GM12878 (cell line): ENCODE measurements around the gene SKAP1. TPM values are rescaled to one million over a fixed set of nuclear protein-coding genes. Genes with fewer than 3 reads are reported as not detected.
A peak's percentile ranks its signal among the peaks of the same experiment; 100 is the strongest.

Experiments
- ATAC-seq: fragments of 200-7000 bp; cut with Tn5 transposase; 3 replicates; pipeline ENCODE4 v1.9.1; 2020; ENCODE audit warnings: mild to moderate bottlenecking, moderate library complexity
- BruUV-seq: library from RNA; stranded (reverse); fragments of 400-500 nt; replicated peaks from 2 replicates; lab custom pipeline; 2021; lab: Mats Ljungman, UMichigan
- CTCF ChIA-PET: fragments of 300-600 bp; sonication (Branson Sonifier 250); formaldehyde crosslinking; extraction: SDS; loops from one replicate; lab custom pipeline; 2021; ENCODE audit warnings: inconsistent platforms; lab: Yijun Ruan, JAX
- POLR2A ChIA-PET: fragments of 350-600 bp; formaldehyde crosslinking; extraction: SDS; loops from one replicate; lab custom pipeline; 2021; ENCODE audit warnings: inconsistent platforms; lab: Charles Lee
- RAD21 ChIA-PET: fragments of 300-600 bp; sonication (Branson Sonifier 250); formaldehyde crosslinking; loops from one replicate; lab custom pipeline; 2023; ENCODE audit warnings: antibody characterized with exemption; ENCODE audit not compliant: unreplicated experiment; lab: Charles Lee
- SMC1A ChIA-PET: fragments of 300-600 bp; sonication (Branson Sonifier 250); formaldehyde crosslinking; loops from one replicate; lab custom pipeline; 2023; ENCODE audit not compliant: unreplicated experiment, uncharacterized antibody; lab: Charles Lee
- DNase-seq: peaks from one replicate; pipeline ENCODE4 v3.0.0-alpha.2; 2011; ENCODE audit warnings: low read depth, low spot score
- FAIRE-seq: peaks from 3 replicates; lab custom pipeline; 2011; peaks lifted over from hg19 to GRCh38; lab: Jason Lieb, UNC
- H2AFZ ChIP-seq: 2 replicates; pipeline ENCODE4 v1.6.0; 2011; ENCODE audit warnings: low read depth, low read length, control low read depth; ENCODE audit not compliant: control insufficient read depth
- H3K27ac ChIP-seq: 2 replicates; pipeline ENCODE4 v1.5.1; 2011; ENCODE audit warnings: control low read depth; ENCODE audit not compliant: control insufficient read depth, insufficient read depth
- H3K27me3 ChIP-seq, 2 experiments: replicated peaks in 1 of 2; 2 replicates each; pipeline versions ENCODE4 v1.6.0 to v1.6.1; 2011; ENCODE audit warnings: low read length in 1 of 2; ENCODE audit not compliant: control insufficient read depth in 2 of 2, insufficient read depth in 2 of 2
- H3K36me3 ChIP-seq, 2 experiments: 2 replicates each; pipeline ENCODE4 v1.5.1; 2011; ENCODE audit warnings: low read length in 1 of 2; ENCODE audit not compliant: control insufficient read depth in 2 of 2, insufficient read depth in 2 of 2
- H3K4me1 ChIP-seq: 2 replicates; pipeline ENCODE4 v1.6.1; 2011; ENCODE audit warnings: mild to moderate bottlenecking, low read length, moderate library complexity, mixed read lengths; ENCODE audit not compliant: control insufficient read depth, insufficient read depth
- H3K4me2 ChIP-seq: 2 replicates; pipeline ENCODE4 v1.6.0; 2011; ENCODE audit warnings: control low read depth; ENCODE audit not compliant: control insufficient read depth, insufficient read depth
- H3K4me3 ChIP-seq: fragments of 200-600 bp; sonication (generic); 2 replicates; pipeline ENCODE4 v1.5.1; 2016
- H3K79me2 ChIP-seq: 2 replicates; pipeline ENCODE4 v1.6.0; 2011; ENCODE audit warnings: low read length; ENCODE audit not compliant: control insufficient read depth, insufficient read depth
- H3K9ac ChIP-seq: 2 replicates; pipeline ENCODE4 v1.8.0; 2011; ENCODE audit warnings: low read length, control low read depth, mixed read lengths; ENCODE audit not compliant: control insufficient read depth, insufficient read depth
- H3K9me3 ChIP-seq: replicated peaks from 3 replicates; pipeline ENCODE4 v1.5.1; 2011; ENCODE audit warnings: mild to moderate bottlenecking, low read length; ENCODE audit not compliant: control insufficient read depth, insufficient read depth
- H4K20me1 ChIP-seq: 2 replicates; pipeline ENCODE4 v1.6.0; 2011; ENCODE audit not compliant: control insufficient read depth, insufficient read depth
- ATF2 ChIP-seq: IDR thresholded peaks from 2 replicates; pipeline ENCODE4 v1.6.1; 2012; ENCODE audit warnings: low read length, inconsistent platforms
- CEBPB ChIP-seq, 2 experiments: fragments of 150-350 bp in 1 of 2; IDR thresholded peaks; 2 replicates each; pipeline ENCODE4 v1.6.1; 2012 to 2014; ENCODE audit warnings: low read depth in 2 of 2, low read length in 2 of 2, borderline replicate concordance in 1 of 2, inconsistent platforms in 1 of 2
- CTCF ChIP-seq, 3 experiments: IDR thresholded peaks in 2 of 3; conservative IDR thresholded peaks in 1 of 3; 2 replicates each; pipeline ENCODE4 v1.5.1; 2011; ENCODE audit warnings: low read depth in 3 of 3, low read length in 3 of 3, mild to moderate bottlenecking in 3 of 3, control low read depth in 2 of 3, moderate library complexity in 2 of 3, inconsistent platforms in 1 of 3, mixed read lengths in 1 of 3; ENCODE audit not compliant: control insufficient read depth in 2 of 3, insufficient read depth in 1 of 3; ENCODE audit errors: extremely low read depth in 1 of 3
- EED ChIP-seq: sonication (generic); IDR thresholded peaks from 2 replicates; pipeline ENCODE4 v1.6.1; 2016; ENCODE audit warnings: antibody characterized with exemption, low read depth
- MEF2A ChIP-seq: IDR thresholded peaks from 2 replicates; pipeline ENCODE4 v1.6.1; 2011; ENCODE audit warnings: low read depth, mild to moderate bottlenecking, low read length, moderate library complexity; ENCODE audit not compliant: insufficient read depth
- NFXL1 ChIP-seq: fragments of 450-650 bp; IDR thresholded peaks from 2 replicates; pipeline ENCODE4 v1.6.1; 2017; ENCODE audit warnings: antibody characterized with exemption, mild to moderate bottlenecking, borderline replicate concordance
- NFYA ChIP-seq: IDR thresholded peaks from 2 replicates; pipeline ENCODE4 v1.6.1; 2011; ENCODE audit warnings: low read depth, mild to moderate bottlenecking, low read length, improper control_type of control experiment, borderline replicate concordance
- RCOR1 ChIP-seq: conservative IDR thresholded peaks from 2 replicates; pipeline ENCODE4 v1.6.1; 2012; ENCODE audit warnings: low read depth, low read length, improper control_type of control experiment
- RUNX3 ChIP-seq: IDR thresholded peaks from 2 replicates; pipeline ENCODE4 v1.6.1; 2012; ENCODE audit warnings: low read length, inconsistent platforms
- SMC3 ChIP-seq: IDR thresholded peaks from 2 replicates; pipeline ENCODE4 v1.6.1; 2011; ENCODE audit warnings: low read length, improper control_type of control experiment, borderline replicate concordance
- TARDBP ChIP-seq: IDR thresholded peaks from 2 replicates; pipeline ENCODE4 v1.6.1; 2016; ENCODE audit warnings: borderline replicate concordance
- TCF12 ChIP-seq: IDR thresholded peaks from 2 replicates; pipeline ENCODE4 v1.6.1; 2011; ENCODE audit warnings: low read depth, mild to moderate bottlenecking, low read length
- ZBTB11 ChIP-seq: fragments of 450-650 bp; formaldehyde crosslinking; IDR thresholded peaks from 2 replicates; pipeline ENCODE4 v1.5.0; 2022; ENCODE audit warnings: mild to moderate bottlenecking, missing genetic modification characterization
- ZBTB33 ChIP-seq: fragments of 450-650 bp; IDR thresholded peaks from 2 replicates; pipeline ENCODE4 v1.6.1; 2017; ENCODE audit warnings: mild to moderate bottlenecking
- WGBS: methylation state at CpG from one replicate; pipeline ENCODE4 v1.1.6; 2016; ENCODE audit warnings: low lambda C conversion rate; ENCODE audit not compliant: insufficient replicate concordance, insufficient coverage; ENCODE audit errors: missing lambda C conversion rate; 5-methylcytosine and 5-hydroxymethylcytosine counted together
- in situ Hi-C: fragments of 300-500 bp; cut with MboI; formaldehyde crosslinking; loops from 9 replicates; pipeline ENCODE4 v1.14.3; 2018; ENCODE audit warnings: mixed read lengths
- intact Hi-C: fragments of 100-400 bp; cut with micrococcal nuclease; formaldehyde crosslinking; loops from one replicate; pipeline ENCODE4 v1.14.2; 2022; ENCODE audit not compliant: unreplicated experiment
- polyA plus RNA-seq, 11 experiments: library from polyadenylated mRNA; depleted of rRNA in 4 of 11; unstranded in 6 of 11; stranded (reverse) in 5 of 11; fragments of >200 nt; fragmentation: Nextera tagmentation in 4 of 11; fragmentation: Illumina TruSeq in 1 of 11; extraction: Ambion mirVana in 4 of 11; extraction: Trizol in 1 of 11; gene quantifications; 1 replicate in 1 of 11; 2 replicates in 10 of 11; pipeline versions ENCODE4 v1.2.1 to v1.2.3, GENCODE V29; 2011 to 2016; ENCODE audit warnings: inconsistent platforms in 2 of 11, missing spikeins in 2 of 11, low read depth in 1 of 11
- total RNA-seq, 4 experiments: library from RNA; depleted of rRNA in 3 of 4; stranded (reverse); fragments of >200 nt in 3 of 4; fragmentation: Illumina TruSeq in 1 of 4; extraction: Trizol in 1 of 4; gene quantifications; 2 replicates each; pipeline versions ENCODE4 v1.2.1 to v1.2.3, GENCODE V29; 2013 to 2021

Gene SKAP1
- total and polyA plus RNA-seq, 10 of the 15 experiments (the other 5 are each of a cell fraction or from before 2014, with no cell fraction given), result 17.1 to 97.6 (median 35.9) TPM

GRCh38 chr17:48131216-48131824, 298.7 kb downstream of the SKAP1 start:
- Histone ChIP-seq H3K9me3 (no peaks in the 10 kb centered on the region), H3K4me3 (no peak overlapping the region), H3K79me2 (no peaks in the 10 kb centered on the region), H3K9ac (no peak overlapping the region), H2AFZ (no peak overlapping the region), H3K27ac (no peak overlapping the region), H3K27me3 (no peaks in the 10 kb centered on the region), H3K4me1 (no peaks in the 10 kb centered on the region), H3K36me3 (no peaks in the 10 kb centered on the region; a peak in 1 of 4 replicates), H4K20me1 (no peaks in the 10 kb centered on the region), H3K4me2 (no peak overlapping the region)
- intact Hi-C loops (loop anchor here (1.0 kb wide), 2 partner anchors 51 to 106 kb away; no protein-coding TSS in a partner anchor), in situ Hi-C loops (no loop called here)
- FAIRE-seq (peak; percentile 94), ATAC-seq (peak; percentile 91), DNase-seq (no peak)
- ChIA-PET SMC1A (interaction anchor here (0.7 to 16.1 kb wide), 8 partner anchors 13 to 458 kb away, joined by 3 to 205 read pairs (median 9); partner anchors contain the start of gene SNX11), POLR2A (interaction anchor here (0.6 kb wide), 1 partner anchor 8 kb away, joined by 4 read pairs; no protein-coding TSS in a partner anchor), CTCF (interaction anchor here (0.7 to 8.5 kb wide), 17 partner anchors 10 to 479 kb away, joined by 3 to 223 read pairs (median 5); partner anchors contain the start of gene SNX11), RAD21 (interaction anchor here (0.6 to 6.7 kb wide), 13 partner anchors 12 to 462 kb away, joined by 3 to 92 read pairs (median 5); partner anchors contain the start of genes NFE2L1 and SNX11)
- no TSS peak for BruUV-seq
- WGBS, result 22% methylated on average over 3 of the region's 4 CpGs
- TF ChIP-seq ZBTB33 (no peak), TCF12 (no peak), MEF2A (no peak), EED (no peak), TARDBP (no peak), RCOR1 (no peak), CEBPB (IDR thresholded peaks at IDR 0.05; ENCODE audit: borderline replicate concordance in 1 of 2, low read depth in 2 of 2, low read length in 2 of 2) (no peak), ZBTB11 (CRISPR knock-in tag) (no peak), ATF2 (no peak), NFYA (no peak), SMC3 (peak; percentile 81), RUNX3 (peak; percentile 13; the same call in 1 of the 2 replicates), CTCF (IDR thresholded peaks at IDR 0.05 in 2 of 3, conservative IDR thresholded peaks at IDR 0.05 in 1 of 3; ENCODE audit: control insufficient read depth in 2 of 3, extremely low read depth in 1 of 3, insufficient read depth in 1 of 3, low read depth in 3 of 3, low read length in 3 of 3) (peak; percentile 76 to 88 (median 80)), NFXL1 (no peak)
